ENCODE data around the gene AVP. TPM values are rescaled to one million over a fixed set of nuclear protein-coding genes. Genes with fewer than 3 reads are reported as not detected.
A peak's percentile ranks its signal among the peaks of the same experiment; 100 is the strongest.

AVP gene
- total RNA-seq, 2 experiments from 2014 or later, result not detected

DNA sequence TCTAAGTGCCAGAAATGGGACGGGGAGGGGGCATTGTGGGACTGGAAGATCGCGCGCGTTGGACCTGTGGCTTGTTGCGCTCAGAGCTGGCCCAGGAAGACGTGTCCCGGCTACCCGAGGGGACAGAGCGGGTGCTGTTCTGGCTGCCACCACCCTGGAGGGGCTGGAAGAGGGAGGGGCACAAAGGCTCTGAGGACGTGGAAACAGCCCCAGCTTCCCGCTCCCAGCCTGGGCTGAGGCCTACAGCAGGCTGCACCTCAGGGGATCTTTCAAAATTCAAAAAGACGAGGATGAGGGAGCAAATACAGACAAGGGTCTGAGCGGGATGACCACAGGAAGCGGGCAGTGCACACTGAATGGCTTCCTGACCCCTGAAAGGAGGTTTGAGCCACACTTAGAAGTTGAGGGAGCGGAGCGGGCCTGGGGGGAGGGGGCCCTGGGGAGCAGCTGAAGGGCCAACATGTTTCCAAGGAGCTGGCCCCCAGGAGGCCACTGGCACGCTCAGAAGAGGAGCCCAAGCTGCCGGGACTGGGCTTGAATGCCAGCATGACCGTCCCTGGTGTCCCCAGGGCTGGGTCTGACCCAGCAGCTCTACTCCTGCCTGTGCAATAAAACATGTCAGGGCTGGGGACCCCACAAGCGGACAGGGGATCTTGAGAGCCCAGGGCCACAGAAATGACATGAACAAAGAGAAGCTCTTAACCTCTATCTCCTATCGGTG lies 11.8 kb downstream of the AVP start:
- no peaks in the 10 kb centered on the region for H3K9me3 Mint-ChIP-seq
- intact Hi-C loops (cut with micrococcal nuclease), result no loop called here
- peaks cover 16% of the 10 kb centered on the region for H3K4me1 Mint-ChIP-seq (ENCODE audit: low read depth)
- H3K4me3 Mint-ChIP-seq, result peak overlapping the region; percentile 53
- no peaks in the 10 kb centered on the region for H3K36me3 Mint-ChIP-seq (ENCODE audit: low read depth)
- peak overlapping the region; percentile 69 for H3K27ac Mint-ChIP-seq
- ATAC-seq, result no peak
- no peak for DNase-seq
- ChIA-PET POLR2A (interaction anchor here (0.5 to 1.5 kb wide), 5 partner anchors 24 to 224 kb away, joined by 3 to 4 read pairs (median 3); no protein-coding TSS in a partner anchor), CTCF (interaction anchor here (0.9 to 1.4 kb wide), 4 partner anchors 19 to 244 kb away, joined by 4 to 5 read pairs (median 4); no protein-coding TSS in a partner anchor)
- TF ChIP-seq, protein P1, sequence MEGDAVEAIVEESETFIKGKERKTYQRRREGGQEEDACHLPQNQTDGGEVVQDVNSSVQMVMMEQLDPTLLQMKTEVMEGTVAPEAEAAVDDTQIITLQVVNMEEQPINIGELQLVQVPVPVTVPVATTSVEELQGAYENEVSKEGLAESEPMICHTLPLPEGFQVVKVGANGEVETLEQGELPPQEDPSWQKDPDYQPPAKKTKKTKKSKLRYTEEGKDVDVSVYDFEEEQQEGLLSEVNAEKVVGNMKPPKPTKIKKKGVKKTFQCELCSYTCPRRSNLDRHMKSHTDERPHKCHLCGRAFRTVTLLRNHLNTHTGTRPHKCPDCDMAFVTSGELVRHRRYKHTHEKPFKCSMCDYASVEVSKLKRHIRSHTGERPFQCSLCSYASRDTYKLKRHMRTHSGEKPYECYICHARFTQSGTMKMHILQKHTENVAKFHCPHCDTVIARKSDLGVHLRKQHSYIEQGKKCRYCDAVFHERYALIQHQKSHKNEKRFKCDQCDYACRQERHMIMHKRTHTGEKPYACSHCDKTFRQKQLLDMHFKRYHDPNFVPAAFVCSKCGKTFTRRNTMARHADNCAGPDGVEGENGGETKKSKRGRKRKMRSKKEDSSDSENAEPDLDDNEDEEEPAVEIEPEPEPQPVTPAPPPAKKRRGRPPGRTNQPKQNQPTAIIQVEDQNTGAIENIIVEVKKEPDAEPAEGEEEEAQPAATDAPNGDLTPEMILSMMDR (IDR thresholded peaks at IDR 0.05), result no peak
- H3K27me3 Mint-ChIP-seq, result peaks cover under 1% of the 10 kb centered on the region

DNA sequence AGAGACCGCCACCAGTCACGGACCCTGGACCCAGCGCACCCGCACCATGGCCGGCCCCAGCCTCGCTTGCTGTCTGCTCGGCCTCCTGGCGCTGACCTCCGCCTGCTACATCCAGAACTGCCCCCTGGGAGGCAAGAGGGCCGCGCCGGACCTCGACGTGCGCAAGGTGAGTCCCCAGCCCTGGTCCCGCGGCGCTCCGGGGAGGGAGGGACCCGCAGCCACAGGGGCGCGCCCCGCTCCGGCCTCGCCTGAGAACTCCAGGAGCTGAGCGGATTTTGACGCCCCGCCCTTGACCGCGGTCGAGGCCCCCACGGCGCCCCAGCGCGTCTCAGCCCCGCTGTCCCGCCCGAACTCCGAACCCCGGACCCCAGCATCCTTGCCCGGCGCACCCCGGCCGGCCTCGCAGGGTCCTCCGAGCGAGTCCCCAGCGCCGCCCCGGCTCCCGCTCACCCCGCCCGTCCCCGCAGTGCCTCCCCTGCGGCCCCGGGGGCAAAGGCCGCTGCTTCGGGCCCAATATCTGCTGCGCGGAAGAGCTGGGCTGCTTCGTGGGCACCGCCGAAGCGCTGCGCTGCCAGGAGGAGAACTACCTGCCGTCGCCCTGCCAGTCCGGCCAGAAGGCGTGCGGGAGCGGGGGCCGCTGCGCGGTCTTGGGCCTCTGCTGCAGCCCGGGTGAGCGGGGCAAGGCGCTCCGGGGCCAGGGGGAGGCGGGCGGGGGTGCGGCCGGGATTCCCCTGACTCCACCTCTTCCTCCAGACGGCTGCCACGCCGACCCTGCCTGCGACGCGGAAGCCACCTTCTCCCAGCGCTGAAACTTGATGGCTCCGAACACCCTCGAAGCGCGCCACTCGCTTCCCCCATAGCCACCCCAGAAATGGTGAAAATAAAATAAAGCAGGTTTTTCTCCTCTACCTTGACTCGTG lies 12.7 kb downstream of the AVP start, which contains the start of gene OXT:
Gene OXT, plus strand, starts transcription at position 11 of the 920 bp plus-strand sequence. Its CDS starts 36 bp downstream, at position 47.
- peaks cover 13% of the 10 kb centered on the region for H3K4me1 Mint-ChIP-seq (ENCODE audit: low read depth)
- peak; percentile 75 for DNase-seq
- TF ChIP-seq, protein P1 (IDR thresholded peaks at IDR 0.05), result no peak
- peak within 1 kb of the TSS; percentile 69 for H3K27ac Mint-ChIP-seq
- CTCF ChIA-PET, result interaction anchor here (1.2 to 1.4 kb wide), 2 partner anchors 18 to 42 kb away, joined by 4 to 5 read pairs; no protein-coding TSS in a partner anchor
- H3K9me3 Mint-ChIP-seq, result no peaks in the 10 kb centered on the region
- H3K4me3 Mint-ChIP-seq, result peak within 1 kb of the TSS; percentile 53
- H3K36me3 Mint-ChIP-seq (ENCODE audit: low read depth), result no peaks in the 10 kb centered on the region
- POLR2A ChIA-PET, result interaction anchor here (0.5 to 1.5 kb wide), 3 partner anchors 24 to 86 kb away, joined by 3 read pairs; no protein-coding TSS in a partner anchor
- peak; percentile 76 for ATAC-seq
- H3K27me3 Mint-ChIP-seq, result no peaks in the 10 kb centered on the region
- intact Hi-C loops (cut with micrococcal nuclease), result no loop called here

DNA sequence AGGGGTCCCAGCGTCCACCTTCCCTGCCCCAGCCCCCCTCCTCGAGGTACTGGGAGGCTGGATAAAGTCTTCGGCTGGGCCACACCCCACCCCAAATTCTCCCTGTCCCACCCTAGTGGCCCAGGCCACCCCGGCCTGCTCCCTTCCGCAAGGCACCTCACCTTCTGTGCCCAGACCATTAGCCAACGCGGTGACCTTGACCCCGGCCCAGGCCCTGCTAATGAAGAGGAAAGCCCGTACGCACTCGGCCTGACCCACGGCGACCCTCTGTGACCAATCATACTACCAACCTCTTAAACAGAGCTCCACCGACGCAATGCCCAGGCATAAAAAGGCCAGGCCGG lies 13.3 kb downstream of the AVP start:
- H3K9me3 Mint-ChIP-seq, result no peaks in the 10 kb centered on the region
- peak overlapping the region; percentile 53 for H3K4me3 Mint-ChIP-seq
- no peaks in the 10 kb centered on the region for H3K36me3 Mint-ChIP-seq (ENCODE audit: low read depth)
- DNase-seq (no peak), ATAC-seq (no peak)
- TF ChIP-seq, protein P1 (IDR thresholded peaks at IDR 0.05), result no peak
- H3K27me3 Mint-ChIP-seq, result no peaks in the 10 kb centered on the region
- CTCF ChIA-PET, result no interaction called here
- H3K4me1 Mint-ChIP-seq (ENCODE audit: low read depth), result peaks cover 13% of the 10 kb centered on the region
- POLR2A ChIA-PET, result interaction anchor here (1.1 to 1.5 kb wide), 2 partner anchors 26 to 85 kb away, joined by 3 read pairs; no protein-coding TSS in a partner anchor
- no peak overlapping the region for H3K27ac Mint-ChIP-seq
- intact Hi-C loops (cut with micrococcal nuclease), result no loop called here

DNA sequence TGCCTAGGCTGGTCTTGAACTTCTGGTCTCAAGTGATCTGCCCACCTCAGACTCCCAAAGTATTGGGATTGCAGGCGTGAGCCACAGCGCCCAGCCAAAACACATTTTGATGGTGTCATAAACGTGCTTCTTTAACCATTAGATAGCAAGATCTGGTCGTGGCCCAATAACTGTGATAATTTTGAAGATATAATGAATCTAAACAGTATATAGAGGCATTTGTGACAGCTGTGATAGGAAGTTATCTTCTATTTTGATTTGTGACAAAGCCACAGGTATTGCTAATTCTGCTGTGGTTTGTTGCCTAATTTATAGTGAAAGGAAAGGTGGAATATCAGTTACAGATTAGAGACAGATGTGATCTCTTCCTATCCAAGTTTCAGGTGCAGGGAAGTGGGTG lies 13.8 kb downstream of the AVP start:
- ATAC-seq, result no peak

More for the DNA sequence above, 13.8 kb downstream of the AVP start:
- POLR2A ChIA-PET, result no interaction called here
- Mint-ChIP-seq H3K9me3 (no peaks in the 10 kb centered on the region), H3K36me3 (ENCODE audit: low read depth) (no peaks in the 10 kb centered on the region), H3K27me3 (no peaks in the 10 kb centered on the region), H3K27ac (no peak overlapping the region), H3K4me1 (ENCODE audit: low read depth) (peaks cover 13% of the 10 kb centered on the region), H3K4me3 (peak overlapping the region; percentile 53)
- CTCF ChIA-PET, result interaction anchor here (0.8 to 2.0 kb wide), 3 partner anchors 17 to 148 kb away, joined by 3 to 9 read pairs (median 3); no protein-coding TSS in a partner anchor
- intact Hi-C loops (cut with micrococcal nuclease), result no loop called here
- DNase-seq, result no peak
- TF ChIP-seq, protein P1 (IDR thresholded peaks at IDR 0.05), result no peak
